Measurements from ENCODE around the gene MOGAT1. TPM values are rescaled to one million over a fixed set of nuclear protein-coding genes. Genes with fewer than 3 reads are reported as not detected.
A peak's percentile ranks its signal among the peaks of the same experiment; 100 is the strongest.

MOGAT1 gene, protein sequence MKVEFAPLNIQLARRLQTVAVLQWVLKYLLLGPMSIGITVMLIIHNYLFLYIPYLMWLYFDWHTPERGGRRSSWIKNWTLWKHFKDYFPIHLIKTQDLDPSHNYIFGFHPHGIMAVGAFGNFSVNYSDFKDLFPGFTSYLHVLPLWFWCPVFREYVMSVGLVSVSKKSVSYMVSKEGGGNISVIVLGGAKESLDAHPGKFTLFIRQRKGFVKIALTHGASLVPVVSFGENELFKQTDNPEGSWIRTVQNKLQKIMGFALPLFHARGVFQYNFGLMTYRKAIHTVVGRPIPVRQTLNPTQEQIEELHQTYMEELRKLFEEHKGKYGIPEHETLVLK
- 0.24 and 0.29 TPM in 2 replicates for total RNA-seq (2014; rRNA removed; shearing (Covaris generic))

DNA sequence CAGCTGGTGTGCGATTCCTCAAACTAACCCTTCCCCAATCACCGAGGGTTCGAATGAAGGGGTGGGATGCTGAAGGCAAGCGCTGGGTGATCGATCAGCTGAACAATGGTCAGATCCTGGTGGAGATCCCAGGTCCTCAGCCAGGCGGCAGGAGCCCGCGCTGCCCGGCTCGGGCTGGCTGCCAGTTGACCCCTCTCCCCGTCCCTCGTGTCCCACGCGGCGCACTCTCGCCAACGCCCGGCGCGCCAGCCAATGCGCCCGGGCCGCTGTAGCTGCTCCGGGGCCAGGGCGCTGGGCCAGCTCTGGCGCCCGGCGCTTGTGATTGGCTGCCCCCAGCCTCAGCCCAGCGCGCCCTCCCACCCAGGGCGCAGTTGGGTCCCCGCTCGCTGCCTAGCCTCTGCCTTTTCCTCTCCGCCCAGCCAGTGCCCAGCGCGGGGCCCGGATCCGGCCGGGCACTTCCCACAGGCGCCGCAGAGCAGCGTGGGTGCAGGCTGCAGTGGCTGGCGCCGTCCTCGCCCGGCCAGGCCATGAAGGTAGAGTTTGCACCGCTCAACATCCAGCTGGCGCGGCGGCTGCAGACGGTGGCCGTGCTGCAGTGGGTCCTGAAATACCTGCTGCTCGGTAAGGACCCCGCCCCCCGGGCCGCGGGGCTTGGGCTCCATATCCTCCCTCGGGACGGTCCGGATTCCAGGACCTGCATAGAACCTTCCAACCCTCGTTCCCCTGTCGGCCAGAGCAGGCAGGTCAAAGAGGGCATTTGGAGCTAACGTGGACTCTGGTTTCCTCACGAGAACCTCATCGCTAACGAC is at the start of gene MOGAT1:
Gene MOGAT1 (plus strand): TSS at position 400 of the 809 bp plus-strand sequence. CDS start 128 bp downstream, at position 528.
- DNase-seq (ENCODE audit: low read depth), result no peak

DNA sequence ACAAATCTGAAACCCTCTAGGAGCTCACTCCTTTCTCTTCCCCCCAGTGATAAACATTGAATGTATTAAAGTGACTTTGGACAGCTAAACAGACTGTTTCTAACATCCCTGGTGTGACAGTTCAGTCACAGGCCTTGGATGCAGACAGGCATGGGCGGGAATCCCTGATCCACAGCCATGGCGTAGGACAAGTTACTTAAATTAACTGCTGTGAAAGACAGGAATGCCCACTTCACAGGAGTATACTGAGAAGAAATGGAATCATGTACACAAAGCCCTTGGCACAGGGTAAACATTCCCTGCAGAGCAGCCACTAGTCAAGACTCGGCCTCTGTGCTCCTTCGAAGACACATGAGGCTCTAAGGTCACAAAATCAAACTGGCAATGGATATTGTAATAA is 49.6 kb upstream of the MOGAT1 start:
- no peak for DNase-seq (ENCODE audit: low read depth)

DNA sequence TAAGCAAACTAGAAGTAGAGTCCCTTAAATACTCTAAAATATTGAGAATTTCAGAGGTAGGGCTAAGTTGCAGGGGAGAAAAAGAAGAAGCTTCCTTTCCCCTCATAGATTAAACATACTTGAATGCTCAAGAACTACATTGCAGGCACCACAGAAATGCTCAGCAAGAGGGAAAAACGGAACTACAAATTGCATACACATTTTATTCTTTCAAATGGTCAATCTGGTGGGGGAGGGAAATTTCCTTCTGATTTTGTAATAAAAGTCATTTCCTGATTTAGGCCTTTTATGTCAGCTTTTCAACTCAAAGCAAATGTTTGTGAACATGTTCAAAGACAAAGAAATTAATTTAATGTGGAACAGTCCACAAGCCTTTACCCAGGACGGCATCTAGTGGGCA is 48.5 kb upstream of the MOGAT1 start:
- DNase-seq (ENCODE audit: low read depth), result no peak

DNA sequence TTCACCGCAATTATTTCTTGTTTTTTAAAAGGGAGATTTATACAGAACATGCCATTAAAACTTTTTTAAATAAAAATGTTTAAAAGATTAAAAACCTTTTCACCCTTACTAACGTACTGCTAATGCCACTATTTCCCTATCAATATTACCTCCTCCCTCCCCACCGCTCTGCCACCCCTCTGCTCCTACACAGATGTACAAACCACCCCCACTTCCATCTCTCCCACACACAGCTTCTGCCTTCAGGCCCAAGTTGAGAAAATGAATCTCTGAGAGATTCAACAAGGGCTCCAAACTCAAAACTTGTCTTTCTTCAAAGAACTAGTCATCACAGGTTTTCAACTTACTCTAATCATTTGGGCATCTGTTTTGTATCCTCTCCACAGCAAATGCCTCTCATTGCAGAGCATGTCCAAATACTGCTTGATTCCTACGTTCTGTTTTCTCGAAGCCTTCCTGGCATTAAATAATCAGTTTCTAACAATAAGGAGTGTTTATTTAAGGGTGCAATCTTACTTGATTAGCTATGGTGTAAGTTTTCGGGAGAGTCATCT is 47.6 kb upstream of the MOGAT1 start:
- no peak for DNase-seq (ENCODE audit: low read depth)

DNA sequence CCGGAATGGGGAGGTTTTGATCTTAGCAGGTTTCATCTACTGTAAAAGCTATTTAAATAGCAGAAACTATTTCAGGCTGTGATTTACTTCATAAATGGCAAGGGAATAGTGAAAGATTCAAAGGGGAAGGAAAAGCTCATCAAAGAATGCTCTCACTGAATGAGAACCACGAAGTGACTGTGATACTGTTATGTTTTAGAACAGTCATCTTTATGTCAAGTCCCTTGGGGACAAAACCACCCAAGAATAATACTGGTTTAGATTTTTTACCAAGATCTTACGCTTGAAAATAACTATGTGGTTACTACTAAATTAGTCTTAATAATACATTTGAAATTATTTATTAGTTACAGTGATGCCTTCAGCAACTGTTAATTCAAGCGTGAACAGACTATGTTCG is 43.7 kb upstream of the MOGAT1 start:
- no peak for DNase-seq (ENCODE audit: low read depth)

DNA sequence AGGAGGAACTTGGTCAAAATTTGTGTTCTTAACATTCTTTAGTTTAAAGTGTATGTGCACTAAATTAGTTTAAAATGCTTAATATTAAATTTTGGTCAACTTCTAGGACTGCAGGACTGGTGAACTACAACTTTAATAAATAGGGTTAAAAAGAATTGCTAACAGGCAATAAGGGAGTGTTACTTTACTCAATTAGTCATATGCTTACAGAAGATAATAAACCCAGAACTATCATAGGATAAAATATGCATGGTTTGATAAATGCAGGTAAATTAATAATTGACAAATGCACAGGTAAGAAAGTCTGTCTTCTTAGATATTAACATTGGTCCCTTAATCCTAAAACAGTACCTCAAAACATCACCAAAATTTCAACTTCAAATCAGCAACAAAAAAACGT is 36.2 kb upstream of the MOGAT1 start:
- DNase-seq (ENCODE audit: low read depth), result no peak

DNA sequence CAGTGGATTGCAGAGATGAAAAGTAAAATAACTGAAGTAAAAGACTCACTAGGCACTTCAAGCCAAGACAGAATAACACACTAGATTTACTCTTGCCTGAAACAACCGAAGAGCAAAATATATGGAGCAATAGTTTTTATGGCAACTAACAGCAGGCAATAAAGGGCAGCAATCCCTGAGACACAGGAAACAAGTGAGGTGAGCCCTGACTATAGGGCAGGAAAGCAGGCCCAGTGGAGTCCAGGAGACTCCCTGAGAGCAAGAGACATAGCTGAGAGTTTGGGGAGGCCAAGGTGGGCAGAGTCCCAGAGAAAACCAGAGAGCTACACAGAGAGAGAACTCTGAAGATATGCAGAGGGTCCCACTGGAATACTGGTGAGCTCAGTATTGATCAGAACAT is 34.4 kb upstream of the MOGAT1 start:
- no peak for DNase-seq (ENCODE audit: low read depth)

DNA sequence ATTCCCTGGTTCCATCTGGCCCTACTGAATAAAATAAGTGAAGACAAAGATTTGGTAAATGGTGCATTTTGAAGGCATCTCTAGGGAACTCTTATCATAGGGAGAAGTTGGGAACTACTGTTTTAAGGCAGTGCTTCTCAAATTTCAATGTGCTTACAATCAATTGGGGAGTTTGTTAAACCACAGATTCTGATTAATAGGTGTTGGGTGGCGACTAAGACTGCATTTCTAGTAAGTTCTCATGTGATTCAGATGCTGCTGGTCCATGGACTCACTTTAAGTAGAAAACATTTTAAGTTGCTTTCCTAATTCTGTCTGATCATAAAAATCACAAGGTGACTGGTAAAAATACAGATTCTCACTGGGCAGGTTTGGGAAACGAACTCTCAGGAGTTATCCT is 30.1 kb upstream of the MOGAT1 start:
- no peak for DNase-seq (ENCODE audit: low read depth)

DNA sequence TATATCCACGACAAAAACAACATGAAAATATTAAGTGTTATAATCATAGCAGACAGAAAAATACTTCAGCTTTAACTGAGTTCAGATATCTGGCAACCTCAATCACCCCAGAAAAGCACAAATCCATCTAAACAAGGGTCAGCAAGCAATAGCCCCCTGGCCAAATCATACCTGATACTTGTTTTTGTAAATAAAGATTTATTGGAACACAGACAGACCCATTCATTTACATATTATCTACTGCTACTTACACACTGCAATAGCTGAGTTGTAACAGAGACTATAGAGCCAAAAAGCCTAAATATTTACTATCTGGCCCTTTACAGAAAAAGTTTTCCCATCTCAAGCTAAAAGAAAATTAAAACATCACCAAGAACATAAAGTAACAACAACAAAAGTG is 28.3 kb upstream of the MOGAT1 start:
- no peak for DNase-seq (ENCODE audit: low read depth)

DNA sequence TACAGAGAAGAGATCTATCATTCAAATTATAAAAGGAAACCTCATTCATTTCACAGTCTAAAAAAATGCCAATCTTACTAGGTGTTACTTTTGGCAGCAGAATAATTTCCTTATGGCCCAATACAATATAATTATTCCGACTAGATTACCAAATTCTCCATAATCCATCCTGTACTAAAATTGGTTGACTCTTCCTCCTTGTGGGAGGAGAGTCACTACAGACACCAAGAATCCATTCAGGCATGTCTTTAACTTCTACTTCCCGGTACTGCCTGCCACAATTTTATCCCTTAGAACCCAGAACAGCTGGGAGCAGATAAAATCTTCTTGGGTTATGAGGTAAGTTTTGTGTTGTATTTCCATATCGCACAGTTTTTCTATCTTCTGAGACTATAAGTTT is 25.4 kb upstream of the MOGAT1 start:
- DNase-seq (ENCODE audit: low read depth), result no peak

DNA sequence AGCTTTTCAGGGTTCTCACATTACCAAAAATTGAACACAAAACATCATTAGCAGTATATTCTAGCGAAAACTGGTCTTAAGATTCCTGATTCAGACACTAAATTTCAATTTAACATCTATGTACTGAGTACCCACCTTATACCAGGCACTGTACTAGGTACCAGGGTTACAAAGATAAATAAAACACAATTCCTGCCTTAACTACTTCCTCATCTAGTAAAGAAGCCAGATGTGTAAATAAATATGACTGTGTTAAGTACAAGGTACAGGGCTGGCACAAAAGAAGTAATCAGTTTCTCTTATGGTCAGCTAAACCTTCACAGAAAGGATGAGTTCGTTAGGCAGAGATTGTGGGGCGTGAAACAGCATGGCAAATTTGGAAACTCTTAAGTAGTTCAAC is 21.7 kb upstream of the MOGAT1 start:
- no peak for DNase-seq (ENCODE audit: low read depth)

DNA sequence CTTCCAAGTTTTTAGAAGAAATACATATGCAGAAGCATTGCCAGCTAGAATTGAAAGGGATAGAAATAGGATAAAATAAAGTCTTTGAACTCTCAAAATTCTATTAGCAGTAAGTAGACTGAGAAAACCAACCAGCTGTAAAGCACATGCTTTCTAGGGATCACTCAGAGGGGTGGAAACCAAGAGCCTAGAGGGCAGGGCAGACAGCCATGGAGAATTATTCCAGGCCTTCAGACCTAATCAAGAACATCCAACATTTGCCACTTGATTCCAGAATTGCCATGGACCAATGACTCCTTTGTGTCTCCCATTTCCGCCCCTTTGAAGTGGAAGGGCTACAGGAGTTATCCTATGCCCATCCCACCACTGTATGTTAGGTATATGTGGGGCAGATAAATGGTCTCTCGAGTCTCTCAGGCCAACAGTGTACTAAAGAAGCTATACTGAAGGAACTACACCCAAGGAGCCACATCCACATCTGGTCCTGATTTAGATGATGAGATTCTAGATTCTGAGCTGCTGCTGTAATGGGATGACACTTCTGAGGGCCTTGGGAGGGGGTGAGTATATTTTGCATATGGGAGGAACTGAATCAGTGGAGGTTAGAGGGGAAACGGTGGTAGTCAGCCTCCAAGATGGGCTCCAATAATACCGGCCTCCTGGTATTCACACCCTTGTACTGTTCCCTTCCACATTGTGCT is 19.6 kb upstream of the MOGAT1 start:
- DNase-seq (ENCODE audit: low read depth), result peak; percentile 60

DNA sequence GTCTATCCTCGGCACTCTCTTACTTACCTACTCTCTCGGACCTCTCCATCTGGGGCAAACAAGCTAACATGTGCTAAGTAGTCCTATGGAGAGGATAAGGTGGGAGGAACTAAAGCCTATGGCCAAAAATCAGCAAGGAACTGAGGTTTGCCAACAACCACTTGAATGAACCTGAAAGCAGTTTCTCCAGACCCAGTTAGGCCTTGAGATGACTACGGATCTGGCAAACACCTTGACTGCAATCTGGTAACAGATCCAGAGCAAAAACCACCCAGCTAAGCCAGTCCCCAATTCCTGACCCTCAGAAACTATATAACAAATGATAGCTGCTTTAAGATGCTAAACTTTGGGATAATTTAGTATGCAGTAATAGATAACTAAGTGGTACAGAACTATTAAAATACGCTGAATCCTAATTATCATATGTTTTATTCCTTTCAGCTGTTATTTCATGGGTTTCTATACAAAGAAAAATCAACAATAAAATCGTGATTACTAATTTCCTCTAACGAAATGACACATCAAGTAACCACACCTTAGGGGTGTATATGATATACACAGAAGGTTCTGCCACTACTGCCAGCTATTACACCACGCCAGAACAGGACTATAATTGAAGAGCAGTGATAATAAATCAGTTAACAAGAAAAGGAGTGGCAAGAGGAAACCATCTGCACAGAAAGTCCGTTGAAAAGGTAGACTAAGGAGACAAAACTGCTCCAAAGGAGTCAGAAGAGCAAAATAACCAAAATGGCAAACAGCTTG is 18.8 kb upstream of the MOGAT1 start:
- no peak for DNase-seq (ENCODE audit: low read depth)

DNA sequence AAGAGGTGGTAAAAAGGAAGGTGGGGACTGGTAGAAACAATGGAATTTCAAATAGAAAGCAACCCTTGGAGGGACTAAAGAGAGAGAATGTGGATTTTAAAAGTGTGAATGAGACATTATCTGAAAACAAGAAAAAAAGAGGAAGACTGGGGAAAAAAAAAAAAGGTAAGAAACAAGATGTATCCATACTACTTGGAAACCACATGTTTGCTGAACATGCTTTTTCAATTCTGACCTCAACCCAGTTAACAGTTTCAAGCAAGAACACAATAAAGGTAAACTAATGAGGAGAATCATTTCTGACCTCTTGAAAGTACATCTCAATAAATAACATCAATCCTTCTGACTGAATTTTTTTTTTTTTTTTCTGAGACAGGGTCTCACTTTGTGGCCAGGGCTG is 18.2 kb upstream of the MOGAT1 start:
- no peak for DNase-seq (ENCODE audit: low read depth)

DNA sequence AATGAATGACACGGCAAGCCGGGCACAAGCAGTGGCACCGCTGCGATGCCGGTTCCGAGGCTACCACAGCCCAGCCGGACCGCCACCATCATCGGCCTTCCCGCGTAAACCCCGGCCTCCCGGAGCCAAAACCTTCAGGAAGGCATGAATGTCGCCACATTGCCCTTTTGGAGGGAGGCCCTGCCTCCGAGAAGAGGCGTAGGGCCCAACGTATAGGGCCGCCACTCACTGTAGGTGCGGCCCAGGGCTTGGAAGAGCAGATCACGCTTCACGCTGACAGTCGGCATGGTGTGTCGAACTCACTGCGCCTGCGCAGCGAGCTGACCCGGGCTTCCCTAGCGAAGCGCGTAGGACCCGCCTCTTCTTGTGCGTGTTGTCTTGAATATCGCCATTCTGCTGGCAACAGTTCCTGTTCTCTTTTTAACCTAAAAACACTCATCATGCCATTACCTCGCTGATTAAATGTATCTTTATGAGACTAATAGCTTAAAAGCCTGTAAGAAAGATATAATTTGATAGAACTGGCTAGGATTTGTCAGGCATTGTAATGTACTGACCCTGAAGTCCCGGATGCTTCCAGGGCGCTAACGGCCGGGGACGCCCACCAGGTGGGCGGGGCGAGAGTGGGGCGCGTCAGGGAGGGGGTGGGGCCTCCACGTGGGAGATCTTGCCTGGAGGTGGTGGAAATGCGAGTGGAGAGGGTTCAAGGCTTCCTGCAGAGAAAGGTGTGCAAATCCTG is 15.5 kb upstream of the MOGAT1 start, which contains the start of gene FARSB:
Gene FARSB (minus strand): TSS at position 306 of the 739 bp plus-strand sequence. CDS start 19 bp downstream, at position 287.
- DNase-seq (ENCODE audit: low read depth), result peak; percentile 94

DNA sequence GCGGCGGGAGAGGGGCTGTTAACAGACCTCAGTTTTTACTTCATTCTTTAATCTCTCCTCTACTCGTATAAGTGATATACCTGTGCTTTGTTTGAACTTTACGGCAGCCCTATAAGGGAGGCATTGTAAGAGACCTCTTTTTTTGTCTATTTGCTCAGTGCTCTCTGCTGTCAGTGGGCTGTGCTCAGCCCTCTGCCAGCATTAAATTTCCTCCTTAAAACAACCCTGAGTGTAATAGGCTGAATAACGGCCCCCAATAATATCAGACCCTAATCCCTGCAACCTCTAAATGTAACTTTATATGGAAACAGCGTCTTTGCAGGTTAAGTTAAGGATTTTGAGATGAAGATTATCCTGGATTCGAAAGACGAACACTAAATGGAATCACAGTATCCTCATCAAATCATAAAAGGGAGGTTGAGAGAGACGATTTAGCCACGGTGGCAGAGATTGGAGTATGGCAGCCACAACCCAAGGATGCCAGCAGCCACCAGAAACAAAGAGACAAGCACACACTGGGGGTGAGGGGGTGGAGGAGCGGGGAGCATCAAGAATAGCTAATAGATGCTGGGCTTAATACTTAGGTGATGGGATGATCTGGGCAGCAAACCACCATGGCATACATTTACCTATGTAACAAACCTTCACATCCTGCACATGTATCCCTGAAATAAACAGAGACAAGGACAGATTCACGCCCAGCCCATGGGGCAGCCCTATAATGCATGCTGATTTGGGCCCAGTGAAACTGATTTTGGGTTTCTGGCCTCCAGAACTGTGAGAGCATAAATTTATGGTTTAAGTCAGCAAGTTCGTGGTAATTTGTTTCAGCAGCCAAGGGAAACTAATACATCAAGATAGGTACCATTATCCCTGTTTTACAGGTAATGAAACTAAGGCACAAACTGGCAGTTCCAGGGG is 14.7 kb upstream of the MOGAT1 start:
- DNase-seq (ENCODE audit: low read depth), result no peak

DNA sequence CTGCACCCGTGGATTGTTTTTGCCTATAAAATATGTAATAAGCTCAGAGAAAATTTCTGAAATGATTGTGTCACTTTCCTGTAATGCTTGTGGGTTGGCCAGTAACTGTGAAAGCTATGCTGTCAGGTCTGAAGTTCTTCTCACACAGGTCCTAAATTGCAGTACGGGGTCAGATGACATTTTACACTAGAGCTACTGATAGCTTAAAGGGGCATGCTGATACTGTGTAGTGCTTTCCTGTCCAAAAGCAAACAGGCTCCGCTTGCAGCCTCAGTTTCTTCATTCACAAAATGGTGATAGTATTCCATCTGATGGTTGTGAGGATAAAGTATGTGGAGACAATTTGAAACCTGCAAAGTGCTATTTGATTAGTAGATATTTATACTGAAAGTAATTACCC is 8.0 kb upstream of the MOGAT1 start:
- DNase-seq (ENCODE audit: low read depth), result no peak

DNA sequence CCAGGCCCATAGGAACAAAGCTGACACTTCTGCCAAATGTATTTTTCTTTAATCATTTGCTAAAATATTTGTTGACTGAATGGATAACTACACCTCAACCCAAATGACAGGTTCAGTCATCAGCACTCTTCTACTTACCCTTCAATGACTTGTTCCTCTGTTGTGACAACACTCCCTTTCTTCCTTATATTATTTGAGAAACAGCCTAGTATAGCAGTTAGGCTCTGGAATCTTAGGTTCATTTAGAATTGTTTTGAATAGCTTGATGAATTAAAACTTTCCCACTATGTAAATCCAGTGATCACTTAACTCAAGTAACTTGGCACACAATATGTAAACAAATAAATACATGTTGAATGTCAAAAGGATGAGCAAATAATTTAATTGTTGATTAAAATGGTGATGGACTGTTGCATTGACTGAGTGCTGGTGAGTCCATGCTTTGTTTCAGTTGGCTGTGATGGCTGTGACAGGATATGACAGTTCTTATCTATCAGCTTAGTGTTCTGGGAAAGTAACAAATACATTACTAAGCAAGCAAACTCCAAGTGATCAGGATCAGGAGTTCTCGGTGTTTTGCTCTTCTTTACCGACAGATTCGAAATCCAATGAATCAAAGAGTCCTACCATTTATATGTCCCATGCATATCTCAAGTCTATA is 2.8 kb upstream of the MOGAT1 start:
- no peak for DNase-seq (ENCODE audit: low read depth)

DNA sequence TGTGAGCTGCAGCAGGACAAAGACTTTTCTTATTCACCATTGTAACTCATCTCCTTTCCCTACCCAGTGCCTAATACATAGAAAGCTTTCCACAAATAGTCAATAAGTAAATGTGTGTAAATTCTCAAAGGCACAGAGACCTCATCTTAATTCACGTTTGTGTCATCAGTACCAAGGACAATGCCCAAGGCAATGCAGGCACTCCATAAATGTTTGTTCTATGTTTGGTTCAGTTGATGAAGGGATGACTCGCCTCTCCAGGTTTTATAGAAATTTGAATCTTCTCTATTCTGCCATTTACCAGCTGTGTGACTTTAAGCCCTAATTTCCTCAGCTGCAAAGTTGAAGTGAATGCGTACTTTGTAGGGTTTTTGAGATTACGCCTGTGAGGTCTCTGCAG is 2.1 kb upstream of the MOGAT1 start:
- DNase-seq (ENCODE audit: low read depth), result no peak
